Nucleus accumbens (tissue), 56 donors: ENCODE data around the gene SIGLEC12.
"Not testable (repeated sequence)": the region's sequence is repeated elsewhere in the genome, so short reads cannot be mapped to it uniquely, and the experiment has no call there.

Experiments
- DNase-seq, 56 donors: peaks; one replicate each; lab custom pipeline; 2025; lab: John Stamatoyannopoulos, UW

The SIGLEC12 gene

GRCh38 chr19:51485960-51486660, 15.5 kb downstream of the SIGLEC12 start:
- DNase-seq: no peak

GRCh38 chr19:51480590-51480989, 21.0 kb downstream of the SIGLEC12 start:
- no peak for DNase-seq

GRCh38 chr19:51479531-51480331, 21.9 kb downstream of the SIGLEC12 start:
- DNase-seq: no peak

- no peak for DNase-seq
These were observed 23.0 kb downstream of the SIGLEC12 start, which contains the start of gene CEACAM18 for GRCh38 chr19:51478381-51479234. Gene CEACAM18, plus strand, starts transcription at chr19:51478539.

- no peak for DNase-seq
These were observed 24.3 kb downstream of the SIGLEC12 start for GRCh38 chr19:51477344-51477743.

- no peak for DNase-seq
These were observed 25.4 kb downstream of the SIGLEC12 start for GRCh38 chr19:51476164-51476563.

- DNase-seq: peak in 42 of 56 donors; percentile 3 to 88 (median 31)
These were observed 28.4 kb downstream of the SIGLEC12 start for GRCh38 chr19:51473009-51473707.

- no peak for DNase-seq
These were observed 29.0 kb downstream of the SIGLEC12 start for GRCh38 chr19:51472607-51473006.

- DNase-seq: no peak
These were observed 30.1 kb downstream of the SIGLEC12 start for GRCh38 chr19:51471527-51471926.

- DNase-seq: no peak
These were observed 30.6 kb downstream of the SIGLEC12 start for GRCh38 chr19:51470966-51471365.

- no peak for DNase-seq
These were observed 32.0 kb downstream of the SIGLEC12 start for GRCh38 chr19:51469629-51470028.

- no peak for DNase-seq
These were observed 32.4 kb downstream of the SIGLEC12 start for GRCh38 chr19:51469162-51469561.

GRCh38 chr19:51468545-51468920, 33.1 kb downstream of the SIGLEC12 start:
- DNase-seq: no peak

- no peak for DNase-seq
These were observed 33.6 kb downstream of the SIGLEC12 start for GRCh38 chr19:51467864-51468544.

- DNase-seq: no peak
These were observed 34.9 kb downstream of the SIGLEC12 start for GRCh38 chr19:51466723-51467122.

GRCh38 chr19:51463976-51464581, 37.5 kb downstream of the SIGLEC12 start:
- not testable (repeated sequence) for DNase-seq

- no peak for DNase-seq
These were observed 38.9 kb downstream of the SIGLEC12 start for GRCh38 chr19:51462681-51463080.

- no peak for DNase-seq
These were observed 39.3 kb downstream of the SIGLEC12 start for GRCh38 chr19:51462276-51462675.

- DNase-seq: peak in 10 of 56 donors; percentile 4 to 42 (median 18)
These were observed 39.9 kb downstream of the SIGLEC12 start for GRCh38 chr19:51461723-51462161.
